Fibroblast of the conjunctiva (primary cell): ENCODE measurements around the gene TMEM255A.
A peak's percentile ranks its signal among the peaks of the same experiment; 100 is the strongest.
"Not testable (repeated sequence)": the region's sequence is repeated elsewhere in the genome, so short reads cannot be mapped to it uniquely, and the experiment has no call there.

Experiments used
- DNase-seq: peaks from one replicate; pipeline ENCODE4 v3.0.0-alpha.2; 2010; ENCODE audit warnings: low read depth

TMEM255A gene

DNA sequence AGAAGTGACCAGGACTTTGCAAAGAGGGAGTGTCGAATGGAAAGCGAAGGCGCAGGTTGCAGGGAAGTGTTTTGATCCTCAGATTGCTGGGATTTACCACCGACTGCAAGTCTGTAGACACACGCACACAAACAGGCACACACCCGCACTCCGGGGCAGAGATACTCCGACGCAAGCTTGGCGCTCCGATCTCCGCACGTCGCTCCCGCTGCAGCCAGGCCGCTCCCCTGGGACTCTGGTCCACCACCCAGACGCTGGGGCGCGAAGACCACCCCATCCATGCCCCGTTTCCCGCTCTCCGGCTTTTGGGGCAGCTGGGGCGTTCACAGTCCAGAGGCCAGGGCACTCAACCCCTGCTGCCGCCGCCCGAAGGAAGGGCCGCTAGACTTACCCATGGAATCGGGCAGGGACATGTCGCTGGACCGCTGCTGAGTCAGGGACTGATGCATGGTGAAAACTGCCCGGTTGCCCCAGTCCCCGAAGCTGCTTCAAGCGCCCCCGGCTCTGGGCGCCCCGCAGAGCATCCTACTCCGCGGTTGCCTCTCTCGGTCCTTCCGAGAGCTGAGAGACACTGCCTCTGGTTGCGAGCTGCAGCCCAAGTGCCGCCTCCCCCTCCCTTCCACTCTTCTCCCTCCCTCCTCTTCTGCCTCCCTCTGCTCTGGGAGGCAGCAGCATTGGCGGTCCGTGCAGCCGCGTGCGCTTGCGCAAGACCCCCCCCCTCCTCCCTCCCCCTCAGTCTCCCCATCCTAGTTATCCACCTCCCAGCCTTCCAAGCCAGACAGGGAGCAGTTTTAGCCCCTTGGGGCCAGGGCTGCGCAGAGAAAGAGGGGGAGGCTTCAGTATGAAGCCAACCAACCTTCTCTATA, at the start of gene TMEM255A:
Gene TMEM255A, minus strand, starts transcription at position 601 of the 866 bp plus-strand sequence. Its CDS starts 152 bp downstream, at position 449.
- no peak for DNase-seq

DNA sequence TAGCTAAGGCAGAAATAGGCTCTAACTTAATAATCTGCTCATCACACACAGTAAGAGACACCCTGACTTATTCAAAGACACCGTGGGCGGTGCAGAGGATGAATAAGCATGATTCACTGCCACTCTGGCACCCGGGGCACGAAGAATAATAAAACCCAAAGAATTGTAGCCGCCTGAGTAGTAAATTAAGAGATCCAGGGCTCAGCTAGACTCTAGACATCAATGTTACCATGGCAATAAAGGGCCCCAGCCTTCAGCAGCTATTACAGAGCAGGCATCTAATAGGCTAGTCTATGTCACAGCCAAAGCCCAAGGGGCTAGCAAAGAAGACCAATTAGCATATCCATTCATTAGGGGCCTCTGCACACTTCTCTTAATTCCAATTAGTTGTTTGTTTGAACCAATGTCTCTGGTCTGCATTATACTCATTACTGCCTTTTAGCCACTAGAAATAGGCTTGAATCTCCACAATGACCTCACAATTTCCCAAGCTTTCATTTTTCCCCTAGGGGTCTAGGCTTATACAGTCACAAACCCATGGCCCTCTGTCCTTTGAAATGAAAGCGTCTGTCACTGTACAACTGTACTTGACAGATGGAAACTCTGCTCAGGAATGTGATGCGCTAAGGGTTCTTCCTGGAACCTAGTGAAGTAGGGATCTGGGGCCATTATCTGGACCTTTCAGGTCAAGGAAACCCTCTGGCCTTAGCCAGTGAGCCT, 47.6 kb upstream of the TMEM255A start:
- DNase-seq: no peak

DNA sequence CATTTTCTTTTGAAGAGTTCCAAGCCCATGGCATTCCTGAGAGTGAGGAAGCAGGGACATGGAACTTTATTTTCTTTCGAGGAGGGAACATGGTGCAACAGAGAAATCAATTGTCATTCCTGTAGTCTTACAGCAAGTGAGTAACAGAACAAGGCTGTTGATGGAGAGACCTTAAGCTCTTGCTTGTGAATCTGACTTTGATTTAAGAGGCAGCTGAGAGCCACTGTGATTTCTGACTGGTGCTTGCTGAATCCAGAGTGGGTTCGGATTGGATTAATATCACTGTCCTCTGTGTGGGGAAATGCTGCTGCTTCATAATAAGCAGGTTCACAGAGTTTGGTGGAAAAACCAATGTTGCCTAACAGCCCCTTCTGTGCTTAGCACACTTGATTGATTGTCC, 45.9 kb upstream of the TMEM255A start:
- no peak for DNase-seq

DNA sequence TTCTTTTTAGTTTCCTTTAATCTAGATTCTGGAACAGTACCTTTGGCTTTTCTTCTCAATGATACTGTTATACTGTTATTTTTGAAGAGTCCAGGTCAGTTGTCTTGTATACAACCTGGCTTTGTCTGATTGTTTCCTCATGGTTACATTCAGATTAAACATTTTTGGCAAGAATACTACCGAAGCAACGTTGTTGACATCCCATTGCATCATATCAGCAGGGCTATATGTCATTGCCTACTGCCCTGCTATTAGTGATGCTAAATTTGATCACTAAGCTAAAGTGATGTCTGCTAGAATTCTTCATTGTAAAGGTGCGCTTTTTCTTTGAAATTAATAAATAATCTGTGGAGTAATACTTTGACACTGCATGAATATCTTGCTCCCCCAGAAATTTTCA, 44.8 kb upstream of the TMEM255A start:
- peak; percentile 6 for DNase-seq

DNA sequence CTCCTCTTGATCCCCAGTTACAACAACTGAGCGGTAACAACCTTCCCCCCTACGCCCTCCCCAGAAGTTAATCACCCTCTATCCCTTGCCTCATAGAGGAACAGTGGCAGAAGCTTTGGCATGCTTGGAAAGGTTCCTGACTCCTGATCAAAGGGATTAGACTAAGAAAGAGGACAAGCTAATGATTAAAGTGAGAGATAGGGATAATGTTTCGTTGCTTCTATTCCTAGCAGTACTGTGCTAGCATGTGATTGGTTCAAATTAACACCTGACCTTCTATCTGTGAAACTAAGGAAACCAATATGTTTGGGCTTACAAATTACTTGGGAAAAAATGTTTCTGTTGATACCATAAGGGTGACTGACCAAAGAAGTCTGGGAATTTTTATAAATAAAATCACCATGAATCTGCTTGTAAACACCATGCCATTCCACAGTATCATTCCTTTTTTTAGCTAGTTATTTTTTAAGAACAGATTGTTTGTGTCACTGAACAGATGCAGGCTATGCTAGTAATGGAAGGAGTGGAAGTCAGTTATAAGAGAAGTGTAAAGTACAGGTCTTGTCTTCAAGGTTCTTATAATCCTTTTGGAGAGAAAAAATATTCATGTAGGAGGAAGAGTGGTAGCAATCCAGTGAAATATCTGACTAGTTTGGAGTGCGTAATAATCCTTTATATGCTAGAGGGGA, 39.3 kb upstream of the TMEM255A start:
- no peak for DNase-seq

DNA sequence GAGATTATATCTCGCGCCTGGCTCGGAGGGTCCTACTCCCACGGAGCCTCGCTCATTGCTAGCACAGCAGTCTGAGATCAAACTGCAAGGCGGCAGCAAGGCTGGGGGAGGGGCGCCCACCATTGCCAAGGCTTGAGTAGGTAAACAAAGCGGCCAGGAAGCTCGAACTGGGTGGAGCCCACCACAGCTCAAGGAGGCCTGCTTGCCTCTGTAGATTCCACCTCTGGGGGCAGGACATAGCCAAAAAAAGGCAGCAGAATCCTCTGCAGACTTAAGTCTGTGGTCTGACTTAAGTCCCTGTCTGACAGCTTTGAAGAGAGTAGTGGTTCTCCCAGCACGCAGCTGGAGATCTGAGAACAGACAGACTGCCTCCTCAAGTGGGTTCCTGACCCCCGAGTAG, 33.3 kb upstream of the TMEM255A start:
- not testable (repeated sequence) for DNase-seq

DNA sequence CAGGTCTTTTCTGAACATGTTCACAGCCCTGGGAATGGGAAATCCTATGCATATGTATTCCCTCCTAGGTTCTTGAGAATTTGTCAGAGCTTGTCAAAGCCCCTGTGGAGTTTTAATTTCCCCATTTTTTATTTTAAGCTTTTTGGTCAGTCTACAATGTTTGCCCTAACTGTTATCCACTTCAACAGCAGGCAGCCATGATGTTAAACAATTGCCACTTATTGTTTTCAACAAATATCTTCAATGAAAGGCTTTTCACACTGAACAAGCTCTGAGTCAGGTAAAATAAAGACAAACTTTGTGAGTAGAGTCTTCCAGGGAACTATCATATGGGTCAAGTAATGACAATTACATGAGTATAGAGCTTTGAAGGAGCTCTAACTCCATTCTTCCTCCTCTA, 25.6 kb upstream of the TMEM255A start:
- DNase-seq: no peak

DNA sequence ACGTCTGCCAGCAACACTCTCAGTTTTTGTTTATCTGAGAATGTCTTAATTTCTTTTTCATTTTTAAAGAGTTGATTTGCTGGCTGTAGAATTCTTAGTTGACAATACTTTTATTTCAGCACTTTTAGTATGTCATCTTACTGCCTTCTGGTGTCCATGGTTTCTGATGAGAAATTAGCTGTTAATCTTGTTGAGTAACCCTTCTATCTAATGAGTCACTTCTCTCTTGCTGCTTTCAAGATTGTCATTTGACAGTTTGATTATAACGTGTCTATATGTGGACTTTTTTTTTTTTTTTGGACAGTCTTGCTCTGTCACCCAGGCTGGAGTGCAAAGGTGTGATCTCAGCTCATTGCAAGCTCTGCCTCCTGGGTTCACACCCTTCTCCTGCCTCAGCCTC, 24.0 kb upstream of the TMEM255A start:
- no peak for DNase-seq

DNA sequence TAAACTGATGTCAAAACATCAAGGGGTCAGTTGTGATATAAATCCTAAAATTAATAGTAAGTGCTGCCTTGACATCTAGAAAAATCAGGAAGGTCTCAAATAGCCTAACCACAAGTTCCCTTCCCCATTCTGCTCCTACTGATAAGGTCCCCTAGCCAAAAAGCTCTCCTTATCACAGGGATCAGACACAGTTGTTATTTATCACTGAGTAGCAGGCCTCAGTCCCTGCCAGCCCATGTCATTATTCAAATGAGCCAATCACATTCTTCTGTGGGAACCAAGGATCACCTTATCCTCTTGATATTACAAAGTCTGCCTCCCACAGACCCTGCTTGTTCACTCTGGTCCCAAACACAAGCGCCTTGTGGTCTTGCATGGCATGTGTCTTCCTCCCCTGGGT, 23.3 kb upstream of the TMEM255A start:
- DNase-seq: no peak

DNA sequence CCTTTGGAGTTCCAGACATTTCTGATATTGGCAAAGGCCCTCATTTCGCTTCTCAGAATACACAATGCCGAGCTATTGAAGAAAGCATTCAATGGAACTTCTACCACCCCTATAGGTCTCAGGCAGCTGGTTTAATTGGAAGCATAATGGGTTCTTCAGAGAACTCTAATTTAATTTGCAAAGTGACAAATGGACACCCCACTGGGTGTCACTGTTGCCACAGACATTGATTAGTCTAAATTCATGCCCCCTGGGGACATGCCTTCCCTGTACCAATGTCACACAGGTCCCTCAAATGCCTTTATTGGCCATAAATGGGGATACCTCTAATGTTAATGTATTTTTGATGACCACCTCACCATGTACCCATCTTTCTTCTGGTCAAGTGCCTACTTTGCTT, 22.9 kb upstream of the TMEM255A start:
- no peak for DNase-seq

DNA sequence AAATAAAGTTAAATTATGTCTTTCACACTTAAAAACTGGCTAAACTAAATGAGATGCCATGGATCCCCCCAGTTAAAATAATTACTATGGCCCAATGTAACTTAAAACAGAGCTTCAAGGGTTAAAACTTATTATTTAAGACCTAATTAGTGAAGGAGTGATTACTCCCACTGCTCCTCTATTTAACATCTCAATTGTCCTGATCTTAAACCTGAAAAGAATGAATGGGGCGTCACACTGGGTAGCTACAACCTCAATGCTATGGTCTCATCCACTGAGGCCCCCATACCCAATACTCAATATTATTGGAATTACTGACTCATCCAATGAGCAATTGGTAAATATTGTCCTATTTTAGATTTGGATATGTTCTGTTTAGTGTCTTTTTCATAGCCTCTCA, 21.1 kb upstream of the TMEM255A start:
- DNase-seq: no peak

DNA sequence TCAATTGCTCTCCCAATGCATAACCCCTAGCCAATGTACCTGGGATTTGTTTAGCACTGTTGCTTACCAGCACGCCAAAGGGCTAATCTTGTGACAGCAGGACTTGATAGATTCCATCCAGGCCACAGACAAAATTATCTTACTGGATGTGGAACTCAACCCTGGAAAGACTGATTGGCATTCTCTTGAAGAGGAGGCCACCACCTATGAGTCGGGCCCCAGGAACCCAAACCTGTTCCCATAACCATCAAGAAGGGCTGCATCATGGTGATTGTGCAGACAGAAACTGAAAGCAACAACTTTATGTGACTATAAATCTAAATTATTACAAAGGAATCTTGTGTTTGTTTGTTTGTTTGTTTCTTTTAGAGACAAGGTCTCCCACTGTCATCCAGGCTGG, 19.9 kb upstream of the TMEM255A start:
- no peak for DNase-seq

DNA sequence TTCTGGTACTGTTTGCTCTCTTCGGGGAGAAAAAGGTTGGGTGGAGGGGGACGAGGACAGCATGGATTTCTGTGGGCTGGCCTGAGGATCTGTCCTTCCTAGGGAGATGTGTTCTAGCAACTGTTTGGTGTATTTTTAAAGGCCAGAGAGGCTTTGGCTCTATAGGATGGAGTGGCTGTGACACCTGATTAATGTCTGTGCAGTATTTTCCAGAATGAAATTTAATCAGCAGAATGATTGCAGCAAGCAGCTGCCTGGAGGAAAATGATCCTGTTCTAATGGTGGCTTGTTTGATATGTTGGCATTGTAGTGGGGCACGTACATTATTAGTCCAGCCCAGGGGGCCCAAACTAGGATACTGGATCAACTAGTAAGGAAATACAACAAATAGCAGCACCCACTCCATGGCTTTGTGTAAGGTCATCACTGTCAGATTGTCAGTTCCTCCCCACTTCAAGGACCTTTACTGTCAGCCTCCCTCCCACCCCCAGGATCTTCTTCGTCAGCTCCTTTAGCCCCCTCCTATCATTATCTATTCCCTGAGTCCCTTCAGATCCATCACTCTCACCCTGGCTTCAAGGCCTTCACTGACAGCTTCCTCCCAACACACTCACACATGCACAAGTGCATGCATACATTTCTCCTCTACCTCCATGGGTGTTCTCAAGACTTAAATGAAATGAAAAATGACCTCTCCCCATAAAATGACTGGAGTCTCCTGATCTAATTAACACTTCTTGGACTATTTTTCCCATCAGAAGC, 10.4 kb upstream of the TMEM255A start:
- DNase-seq: no peak

DNA sequence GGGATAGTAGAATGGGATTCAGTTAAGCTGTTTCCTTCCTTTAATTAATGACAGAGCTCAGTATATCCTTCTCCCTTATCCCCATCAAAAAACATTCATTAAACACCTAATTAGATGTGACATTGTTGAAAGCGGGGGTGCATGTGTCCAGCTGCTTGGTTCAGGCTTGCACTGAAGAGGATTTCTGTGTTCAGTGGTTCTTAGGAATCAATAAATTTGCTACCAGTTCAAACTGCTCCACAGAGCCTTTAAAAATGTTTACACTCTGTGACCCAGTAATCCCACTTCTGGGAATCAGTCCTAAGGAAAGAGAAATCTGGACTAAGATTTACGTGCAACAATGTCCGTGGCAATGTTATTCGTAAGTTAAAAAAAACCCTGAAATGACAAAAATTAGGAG, 7.2 kb upstream of the TMEM255A start:
- DNase-seq: no peak

DNA sequence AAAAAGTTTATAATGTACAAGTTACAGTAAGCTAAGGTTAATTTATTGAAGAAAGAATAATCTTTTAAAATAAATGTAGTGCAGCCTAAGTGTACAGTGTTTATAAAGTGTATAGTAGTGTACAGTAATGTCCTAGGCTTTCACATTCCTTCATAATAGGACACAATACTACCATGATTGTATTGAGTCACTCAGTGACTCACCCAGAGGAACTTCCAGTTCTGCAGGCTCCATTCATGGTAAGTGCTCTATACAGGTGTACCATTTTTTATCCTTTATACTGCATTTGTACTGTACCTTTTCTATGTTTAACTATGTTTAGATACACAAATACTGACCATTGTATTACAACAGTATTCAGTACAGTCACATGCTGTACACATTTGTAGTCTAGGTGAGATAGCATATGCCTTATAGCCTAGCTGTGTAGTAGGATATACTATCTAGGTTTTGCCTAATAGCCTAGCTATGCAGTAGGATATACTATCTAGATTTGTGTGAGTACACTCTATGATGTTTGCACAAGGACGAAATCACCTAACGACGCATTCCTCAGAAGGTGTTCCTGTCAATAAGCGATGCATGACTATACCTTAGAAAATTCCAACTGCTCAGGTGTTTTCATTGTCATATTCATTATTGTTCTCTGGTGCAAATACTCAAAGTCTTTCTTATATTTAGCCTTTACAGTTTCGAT, 5.5 kb upstream of the TMEM255A start:
- no peak for DNase-seq

DNA sequence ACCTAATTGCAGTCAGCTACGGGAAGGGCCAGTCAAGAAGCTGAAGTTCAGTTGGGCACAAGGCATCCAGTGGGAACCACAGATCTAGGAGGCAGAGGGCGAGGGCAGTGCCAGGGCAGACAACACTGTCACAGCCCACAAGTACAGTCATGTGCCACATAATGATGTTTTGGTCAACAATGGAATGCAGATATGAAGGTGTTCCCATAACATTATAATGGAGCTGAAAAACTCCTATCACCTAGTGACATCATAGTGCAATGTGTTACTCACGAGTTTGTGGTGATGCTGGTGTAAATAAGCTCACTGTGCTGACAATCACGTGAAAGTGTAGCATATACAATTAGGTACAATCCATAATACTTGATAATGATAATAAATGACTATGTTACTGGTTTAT, 4.5 kb upstream of the TMEM255A start:
- no peak for DNase-seq

DNA sequence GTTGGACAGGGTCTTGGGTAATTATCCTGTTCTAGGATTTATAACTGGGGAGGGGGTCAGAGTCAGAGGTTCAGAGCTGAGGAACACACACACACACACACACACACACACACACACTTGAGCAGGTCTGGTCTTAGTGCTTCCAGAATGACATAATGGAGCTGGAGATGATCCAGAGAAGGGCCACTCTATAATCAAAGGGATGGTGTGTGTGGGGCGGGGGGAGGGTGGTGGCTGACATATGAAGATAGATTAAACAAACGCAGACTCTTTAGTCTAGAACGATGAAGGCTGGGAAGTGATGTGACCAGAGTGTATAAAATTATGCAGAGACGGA, 434 bp upstream of the TMEM255A start:
- DNase-seq: no peak

DNA sequence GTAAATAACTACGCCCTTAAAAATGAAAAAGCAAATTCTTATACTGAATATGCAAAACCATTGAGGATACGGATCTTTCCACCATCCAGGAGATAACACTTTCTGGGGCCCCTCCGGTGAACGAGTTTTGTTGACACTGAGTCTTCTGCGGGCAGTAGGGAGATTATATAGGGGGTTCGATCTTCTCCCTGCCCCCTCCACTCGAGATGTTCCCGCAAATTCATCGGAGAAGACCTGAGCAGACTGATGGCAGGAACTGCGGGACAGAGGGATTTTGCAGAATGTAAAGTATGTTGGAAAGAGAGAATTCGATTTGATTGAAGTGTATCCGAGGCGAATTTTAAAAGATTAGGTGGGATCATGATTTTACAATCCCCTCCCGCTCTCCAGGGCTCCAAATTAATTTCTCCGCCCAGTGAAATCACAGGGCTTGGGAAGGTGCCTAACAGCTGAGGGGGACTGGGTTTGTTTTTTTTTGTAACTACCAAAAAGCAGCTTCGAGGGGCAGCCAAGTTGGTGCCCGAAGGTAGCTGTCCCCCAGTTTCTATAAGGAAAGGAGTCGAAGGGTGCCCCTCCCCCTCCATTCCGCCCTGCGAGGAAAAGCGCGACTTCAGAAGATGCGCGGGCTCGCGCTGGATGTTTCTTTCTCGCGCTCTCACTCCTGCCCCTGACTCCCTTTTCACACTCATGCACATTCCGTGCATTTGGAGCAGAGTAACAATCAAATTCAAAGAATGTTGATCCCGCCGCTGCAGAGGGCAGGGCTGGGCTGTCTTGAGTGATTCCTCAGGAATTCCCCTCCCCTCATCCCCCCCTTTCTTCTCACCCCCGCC, 1.2 kb downstream of the TMEM255A start:
- DNase-seq: no peak

DNA sequence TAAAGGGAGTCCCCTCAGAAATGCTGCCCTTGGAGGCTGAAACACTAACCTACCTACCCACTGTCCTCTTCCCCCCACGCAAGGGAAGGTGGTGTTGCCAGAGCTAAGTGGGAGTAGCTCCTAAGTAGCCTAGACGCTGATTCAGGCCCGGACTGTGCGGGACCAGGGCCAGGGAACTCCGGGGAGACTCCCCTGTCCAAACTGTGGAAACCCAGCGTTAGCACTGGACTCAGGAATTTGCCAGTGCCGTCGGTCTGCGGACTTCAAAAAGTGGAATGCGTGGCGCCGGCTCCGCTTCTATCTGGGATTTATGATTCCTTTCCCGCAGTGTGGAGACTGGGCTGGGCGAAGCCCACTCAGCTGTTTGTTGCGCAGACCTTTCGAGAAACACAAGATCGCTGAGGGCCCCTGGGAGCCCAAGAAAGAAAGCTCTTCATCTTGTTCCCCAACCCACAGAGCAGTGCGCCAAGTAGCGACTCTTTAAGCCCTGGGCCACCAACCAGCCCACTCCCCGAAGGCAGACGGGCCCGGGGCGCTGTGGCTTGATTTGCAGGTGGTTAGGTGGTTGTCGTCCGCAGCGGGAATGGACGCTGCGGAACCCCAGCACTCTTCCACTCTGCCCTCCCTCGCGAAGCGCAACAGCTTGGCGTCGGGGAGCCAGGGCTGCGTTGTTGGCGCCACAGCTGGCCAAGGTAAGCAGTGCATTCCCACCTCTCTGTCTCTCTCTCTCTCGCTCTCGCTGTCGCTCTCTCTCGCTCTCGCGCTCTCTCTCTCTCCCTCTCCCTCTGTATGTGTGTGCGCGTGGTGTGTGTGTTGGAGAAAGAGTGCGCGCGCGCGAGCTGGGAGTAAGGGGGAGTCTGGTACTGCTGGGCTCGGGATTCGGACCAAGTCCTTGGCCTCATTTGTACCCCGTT, 2.0 kb downstream of the TMEM255A start:
- peak; percentile 8 for DNase-seq

DNA sequence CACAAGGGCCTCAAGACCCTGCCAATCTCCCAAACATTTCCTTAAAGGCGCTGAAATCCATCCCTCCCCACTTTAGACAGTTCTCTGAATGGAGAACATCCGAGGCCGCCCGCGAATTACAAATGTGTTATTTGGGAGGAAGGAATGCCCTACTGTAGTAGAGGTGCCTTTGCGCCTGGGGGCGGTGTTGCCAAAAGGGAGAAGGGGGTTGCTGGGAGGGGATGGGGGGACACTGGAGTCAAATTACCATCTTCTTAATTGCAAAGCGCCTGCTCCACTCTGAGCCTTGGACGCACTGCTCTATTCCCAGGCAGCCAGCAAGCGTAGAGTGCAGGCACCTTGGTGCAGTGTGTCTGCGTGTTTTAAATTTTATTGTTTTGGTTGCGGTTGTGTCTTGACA, 2.7 kb downstream of the TMEM255A start:
- DNase-seq: no peak
